HAP-1 (cell line): ENCODE data around the gene BMP7.
"Not testable (repeated sequence)": the region's sequence is repeated elsewhere in the genome, so short reads cannot be mapped to it uniquely, and the experiment has no call there.

Source experiments
- DNase-seq, 2 experiments: peaks; one replicate each; pipeline ENCODE4 v3.0.0-alpha.2; 2016 to 2020; ENCODE audit warnings: low spot score in 2 of 2
- H3K27me3 ChIP-seq: fragments of 250-450 bp; sonication (Bioruptor Pico); 2 replicates; pipeline ENCODE4 v1.5.1; 2020; ENCODE audit warnings: low read depth, mild to moderate bottlenecking, moderate library complexity
- H3K36me3 ChIP-seq: fragments of 250-450 bp; sonication (Bioruptor Pico); replicated peaks from 2 replicates; pipeline ENCODE4 v1.5.1; 2020; ENCODE audit warnings: mild to moderate bottlenecking
- H3K4me1 ChIP-seq: fragments of 250-450 bp; sonication (Bioruptor Pico); 2 replicates; pipeline ENCODE4 v1.5.1; 2020; ENCODE audit warnings: mild to moderate bottlenecking
- H3K4me3 ChIP-seq: fragments of 250-450 bp; sonication (Bioruptor Pico); 2 replicates; pipeline ENCODE4 v1.5.1; 2020; ENCODE audit warnings: mild to moderate bottlenecking, moderate library complexity
- H3K9me3 ChIP-seq: fragments of 250-450 bp; sonication (Bioruptor Pico); 2 replicates; pipeline ENCODE4 v1.5.1; 2020; ENCODE audit warnings: mild to moderate bottlenecking, moderate library complexity
- in situ Hi-C: fragments of 300-500 bp; cut with MboI; formaldehyde crosslinking; loops from 3 replicates; pipeline ENCODE4 v1.14.3; 2020; ENCODE audit warnings: low sequenced_read_pairs, inconsistent platforms, mixed read lengths

Gene BMP7

DNA sequence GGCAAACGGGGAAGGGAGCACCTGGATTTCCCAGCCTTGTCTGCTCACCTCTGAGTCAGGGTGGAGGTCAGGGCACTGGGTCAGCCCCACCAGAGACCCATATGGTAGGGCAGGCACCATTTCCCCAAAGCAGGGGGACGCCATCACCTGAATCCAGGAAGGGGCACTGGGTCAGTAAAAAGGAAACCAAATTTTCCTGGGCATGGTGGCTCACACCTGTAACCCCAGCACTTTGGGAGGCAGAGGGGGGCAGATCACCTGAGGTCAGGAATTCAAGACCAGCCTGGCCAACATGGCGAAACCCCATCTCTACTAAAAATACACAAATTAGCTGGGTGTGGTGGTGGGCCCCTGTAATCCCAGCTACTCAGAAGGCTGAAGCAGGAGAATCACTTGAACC is 13.1 kb upstream of the BMP7 start:
- H3K4me1 ChIP-seq, DNase-seq, H3K4me3 ChIP-seq, H3K36me3 ChIP-seq, in situ Hi-C loops, H3K9me3 ChIP-seq: not testable (repeated sequence)
- peaks cover 45% of the 10 kb centered on the region for H3K27me3 ChIP-seq

- in situ Hi-C loops = no loop called here
- no peaks in the 10 kb centered on the region for H3K4me1 ChIP-seq
- H3K27me3 ChIP-seq = peaks cover 34% of the 10 kb centered on the region
These were observed 12.0 kb upstream of the BMP7 start for GRCh38 chr20:57278457-57278856.

DNA sequence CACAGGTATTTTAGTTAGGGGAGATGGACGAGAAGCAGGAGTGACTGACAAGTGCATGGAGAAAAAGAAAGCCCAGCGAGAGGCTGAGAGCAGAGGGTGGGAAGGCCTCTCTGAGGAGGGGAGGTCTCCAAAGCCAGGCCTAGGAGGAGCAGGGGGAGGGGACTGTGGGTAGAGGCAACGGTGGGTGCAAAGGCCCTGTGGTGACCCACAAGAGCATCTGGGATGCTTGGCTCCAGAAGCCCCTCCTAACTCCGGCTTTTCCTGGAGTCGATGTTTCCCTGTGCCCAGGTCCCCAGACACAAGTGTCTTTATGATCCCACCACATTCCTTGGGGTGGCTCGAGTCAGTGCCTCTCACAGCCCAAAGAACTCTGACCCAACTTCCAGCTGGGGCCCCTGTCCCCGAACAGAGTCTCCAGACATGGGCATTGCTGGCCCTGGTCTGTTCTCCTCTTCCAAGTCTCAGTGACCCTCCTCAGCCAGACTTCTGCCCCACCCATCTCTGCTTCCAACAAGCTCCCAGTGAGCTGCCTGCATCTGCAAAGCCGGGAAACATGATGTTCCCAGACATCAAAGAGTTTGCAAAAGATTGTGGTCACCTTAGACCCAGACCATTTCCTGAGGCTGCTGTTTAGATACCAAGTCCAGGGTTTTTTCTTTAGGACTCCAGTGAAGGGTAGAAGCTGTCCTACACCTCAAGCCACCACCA is 11.1 kb upstream of the BMP7 start:
- Histone ChIP-seq H3K36me3 (no peaks in the 10 kb centered on the region), H3K4me3 (no peak overlapping the region), H3K9me3 (no peaks in the 10 kb centered on the region), H3K4me1 (no peaks in the 10 kb centered on the region), H3K27me3 (peaks cover 25% of the 10 kb centered on the region)
- DNase-seq = no peak
- in situ Hi-C loops = no loop called here

More at GRCh38 chr20:57278457-57278856, 12.0 kb upstream of the BMP7 start:
- Histone ChIP-seq H3K36me3 (no peaks in the 10 kb centered on the region), H3K4me3 (no peak overlapping the region), H3K9me3 (no peaks in the 10 kb centered on the region)
- no peak for DNase-seq

- DNase-seq = no peak
- in situ Hi-C loops = no loop called here
- H3K36me3 ChIP-seq = no peaks in the 10 kb centered on the region
- H3K4me3 ChIP-seq = no peak overlapping the region
- no peaks in the 10 kb centered on the region for H3K9me3 ChIP-seq
- H3K27me3 ChIP-seq = peaks cover 21% of the 10 kb centered on the region; the same call in 1 of the 2 replicates
- H3K4me1 ChIP-seq = no peaks in the 10 kb centered on the region
These were observed 9.8 kb upstream of the BMP7 start for GRCh38 chr20:57276221-57276620.

DNA sequence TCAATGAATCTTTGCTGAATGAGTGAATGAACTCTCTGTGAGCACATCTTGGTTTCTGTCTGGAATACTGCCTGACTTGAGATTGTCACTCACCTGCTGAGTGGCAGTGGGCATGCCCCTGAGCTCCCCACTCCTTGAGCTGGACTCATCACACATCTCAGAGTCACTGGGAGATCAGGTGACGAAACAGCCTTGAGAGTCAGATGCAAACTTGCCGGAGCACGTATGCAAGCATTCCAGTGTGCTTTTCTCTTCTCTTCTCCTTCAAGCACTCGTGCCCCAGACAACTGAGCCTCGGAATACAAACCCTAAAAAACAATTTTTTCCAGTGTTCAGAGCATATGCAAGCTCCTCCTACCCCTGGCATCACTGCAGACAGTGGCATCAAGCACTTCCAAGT is 9.4 kb upstream of the BMP7 start:
- no peak for DNase-seq
- no peaks in the 10 kb centered on the region for H3K9me3 ChIP-seq
- no peaks in the 10 kb centered on the region for H3K36me3 ChIP-seq
- H3K4me1 ChIP-seq = no peaks in the 10 kb centered on the region
- peaks cover 17% of the 10 kb centered on the region; the same call in 1 of the 2 replicates for H3K27me3 ChIP-seq
- no peak overlapping the region for H3K4me3 ChIP-seq
- in situ Hi-C loops = no loop called here

DNA sequence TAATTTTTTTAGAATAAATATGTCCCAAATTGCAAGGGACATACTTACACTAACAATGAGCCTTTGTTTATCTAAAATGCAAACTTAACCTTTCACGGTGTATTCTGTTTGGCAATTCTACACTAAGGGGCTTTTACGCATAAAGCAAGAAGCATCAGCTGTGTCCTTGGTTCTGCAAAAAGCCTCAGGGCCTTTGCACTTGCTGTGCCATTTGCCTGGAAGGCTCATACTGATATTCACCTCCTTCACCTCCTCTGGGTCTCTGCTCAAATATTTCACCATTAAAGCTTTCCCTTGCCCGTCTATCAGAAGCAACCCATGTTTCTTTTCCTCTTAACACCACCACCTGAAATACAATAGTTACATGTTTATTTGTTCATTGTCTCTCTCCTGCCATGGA is 8.9 kb upstream of the BMP7 start:
- no peak overlapping the region for H3K4me3 ChIP-seq
- no peaks in the 10 kb centered on the region for H3K4me1 ChIP-seq
- no peak for DNase-seq
- peaks cover 15% of the 10 kb centered on the region; the same call in 1 of the 2 replicates for H3K27me3 ChIP-seq
- H3K9me3 ChIP-seq = no peaks in the 10 kb centered on the region
- in situ Hi-C loops = no loop called here
- H3K36me3 ChIP-seq = no peaks in the 10 kb centered on the region

GRCh38 chr20:57274846-57275245 is 8.4 kb upstream of the BMP7 start:
- no peaks in the 10 kb centered on the region for H3K9me3 ChIP-seq
- no peak overlapping the region for H3K4me3 ChIP-seq
- no peak for DNase-seq
- no peaks in the 10 kb centered on the region for H3K36me3 ChIP-seq
- H3K27me3 ChIP-seq = peaks cover 14% of the 10 kb centered on the region; the same call in 1 of the 2 replicates
- no peaks in the 10 kb centered on the region for H3K4me1 ChIP-seq
- in situ Hi-C loops = no loop called here

DNA sequence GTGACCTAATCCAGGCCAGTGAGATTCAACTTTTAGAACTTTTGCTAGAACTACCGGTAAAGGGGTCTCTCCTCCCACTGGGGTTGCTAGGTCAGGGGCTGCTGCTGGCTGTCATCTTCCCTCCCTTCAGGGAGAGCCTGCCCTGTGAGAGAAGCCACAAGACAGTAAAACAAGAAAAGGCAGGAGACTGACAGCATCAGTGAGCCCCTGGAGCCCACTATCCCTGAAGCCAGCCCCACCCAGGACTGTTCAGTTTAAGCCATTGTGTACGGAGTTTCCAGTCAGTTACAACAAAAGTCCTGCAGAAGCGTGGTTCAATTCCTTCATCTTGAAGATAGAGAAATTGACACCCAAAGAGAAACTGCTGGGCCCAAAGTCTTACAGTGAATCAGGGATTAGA is 7.9 kb upstream of the BMP7 start:
- DNase-seq = no peak
- no peak overlapping the region for H3K4me3 ChIP-seq
- H3K4me1 ChIP-seq = no peaks in the 10 kb centered on the region
- H3K27me3 ChIP-seq = peaks cover 16% of the 10 kb centered on the region; the same call in 1 of the 2 replicates
- in situ Hi-C loops = no loop called here
- no peaks in the 10 kb centered on the region for H3K36me3 ChIP-seq
- no peaks in the 10 kb centered on the region for H3K9me3 ChIP-seq

GRCh38 chr20:57272883-57273535 is 6.6 kb upstream of the BMP7 start:
- in situ Hi-C loops = no loop called here
- DNase-seq = no peak
- Histone ChIP-seq H3K36me3 (no peaks in the 10 kb centered on the region), H3K4me1 (no peaks in the 10 kb centered on the region), H3K27me3 (peaks cover 12% of the 10 kb centered on the region; the same call in 1 of the 2 replicates), H3K9me3 (no peaks in the 10 kb centered on the region), H3K4me3 (no peak overlapping the region)

GRCh38 chr20:57270204-57270984 is 4.0 kb upstream of the BMP7 start:
- Histone ChIP-seq H3K9me3 (no peaks in the 10 kb centered on the region), H3K4me3 (no peak overlapping the region), H3K36me3 (no peaks in the 10 kb centered on the region), H3K4me1 (no peaks in the 10 kb centered on the region), H3K27me3 (peaks cover 23% of the 10 kb centered on the region)
- DNase-seq = no peak
- in situ Hi-C loops = no loop called here

GRCh38 chr20:57269148-57269984 is 2.9 kb upstream of the BMP7 start:
- no peaks in the 10 kb centered on the region for H3K9me3 ChIP-seq
- in situ Hi-C loops = no loop called here
- peaks cover 27% of the 10 kb centered on the region for H3K27me3 ChIP-seq
- H3K36me3 ChIP-seq = no peaks in the 10 kb centered on the region
- no peak overlapping the region for H3K4me3 ChIP-seq
- no peaks in the 10 kb centered on the region for H3K4me1 ChIP-seq
- DNase-seq = no peak

- H3K36me3 ChIP-seq = no peaks in the 10 kb centered on the region
- no peaks in the 10 kb centered on the region for H3K4me1 ChIP-seq
- in situ Hi-C loops = no loop called here
- H3K27me3 ChIP-seq = peaks cover 27% of the 10 kb centered on the region
- no peak overlapping the region for H3K4me3 ChIP-seq
- H3K9me3 ChIP-seq = no peaks in the 10 kb centered on the region
- DNase-seq = no peak
These were observed 2.1 kb upstream of the BMP7 start for GRCh38 chr20:57268399-57269076.
